K562 (cell line): ENCODE data around the gene RAD1. TPM values are rescaled to one million over a fixed set of nuclear protein-coding genes. Genes with fewer than 3 reads are reported as not detected.

Experiments
- ATAC-seq: fragments of 200-7000 bp; cut with Tn5 transposase; 3 replicates; pipeline ENCODE4 v1.9.1; 2020; ENCODE audit warnings: moderate library complexity
- BruUV-seq: library from RNA; stranded (reverse); fragments of 400-500 nt; replicated peaks from 2 replicates; lab custom pipeline; 2021; lab: Mats Ljungman, UMichigan
- CTCF ChIA-PET: fragments of 300-600 bp; formaldehyde crosslinking; extraction: SDS; loops from one replicate; lab custom pipeline; 2021; ENCODE audit warnings: low intra/inter-chr PET ratio; lab: Yijun Ruan, JAX
- POLR2A ChIA-PET: fragments of 300-600, 350-650 bp; sonication (Branson Sonifier 250); formaldehyde crosslinking; extraction: SDS; loops from one replicate; lab custom pipeline; 2021; ENCODE audit warnings: antibody characterized with exemption, inconsistent platforms; lab: Yijun Ruan, JAX
- DNase-seq, 4 experiments: peaks; one replicate each; pipeline versions ENCODE4 v3.0.0 to v3.0.0-alpha.2; 2011 to 2018; ENCODE audit warnings: low spot score in 3 of 4, mixed read lengths in 3 of 4; ENCODE audit errors: extremely low read depth in 1 of 4
- FAIRE-seq: peaks from 2 replicates; lab custom pipeline; 2011; peaks lifted over from hg19 to GRCh38; lab: Jason Lieb, UNC
- H2AFZ ChIP-seq: 2 replicates; pipeline ENCODE4 v1.6.0; 2011; ENCODE audit warnings: low read depth, low read length, control low read depth, inconsistent platforms
- H3K27ac ChIP-seq: fragments of 200-600 bp; 3 replicates; pipeline ENCODE4 v1.8.0; 2011; ENCODE audit warnings: low read depth, mild to moderate bottlenecking, control low read depth, inconsistent platforms, low read length, moderate library complexity, mixed read lengths; ENCODE audit errors: extremely low read depth
- H3K27me3 ChIP-seq, 2 experiments: fragments of 300-600 bp in 1 of 2; 2 replicates in 1 of 2; 3 replicates in 1 of 2; pipeline versions ENCODE4 v1.6.0 to v1.8.0; 2011; ENCODE audit warnings: inconsistent platforms in 2 of 2, low read length in 2 of 2, mild to moderate bottlenecking in 1 of 2, mixed read lengths in 1 of 2, moderate library complexity in 1 of 2; ENCODE audit not compliant: control insufficient read depth in 2 of 2, insufficient read depth in 2 of 2
- H3K36me3 ChIP-seq: fragments of 300-600 bp; 3 replicates; pipeline ENCODE4 v1.8.0; 2011; ENCODE audit warnings: mild to moderate bottlenecking, low read length, inconsistent platforms; ENCODE audit not compliant: control insufficient read depth, insufficient read depth
- H3K4me1 ChIP-seq, 2 experiments: fragments of 200-600 bp in 1 of 2; replicated peaks in 1 of 2; 2 replicates in 1 of 2; 3 replicates in 1 of 2; pipeline versions ENCODE4 v1.5.1 to v1.8.0; 2011; ENCODE audit warnings: inconsistent platforms in 2 of 2, low read length in 2 of 2, mild to moderate bottlenecking in 1 of 2, mixed read lengths in 1 of 2, moderate library complexity in 1 of 2; ENCODE audit not compliant: control insufficient read depth in 2 of 2, insufficient read depth in 2 of 2
- H3K4me2 ChIP-seq: 2 replicates; pipeline ENCODE4 v1.6.1; 2011; ENCODE audit warnings: low read length, control low read depth, inconsistent platforms, mixed read lengths; ENCODE audit not compliant: insufficient read depth
- H3K4me3 ChIP-seq: fragments of 200-600 bp; sonication (generic), shearing (Covaris generic); 2 replicates; pipeline ENCODE4 v1.5.1; 2016; ENCODE audit warnings: control low read depth, inconsistent platforms
- H3K79me2 ChIP-seq: fragments of 200-600 bp; 3 replicates; pipeline ENCODE4 v1.8.0; 2011; ENCODE audit warnings: low read length, inconsistent platforms; ENCODE audit not compliant: control insufficient read depth, insufficient read depth
- H3K9ac ChIP-seq, 2 experiments: 2 replicates each; pipeline versions ENCODE4 v1.6.0 to v1.6.1; 2011; ENCODE audit warnings: low read depth in 2 of 2, low read length in 2 of 2, control low read depth in 1 of 2, inconsistent platforms in 1 of 2, mild to moderate bottlenecking in 1 of 2, mixed read lengths in 1 of 2; ENCODE audit not compliant: insufficient read depth in 1 of 2
- H3K9me1 ChIP-seq: one replicate; pipeline ENCODE4 v1.6.0; 2011; ENCODE audit warnings: inconsistent platforms, mild to moderate bottlenecking, low read length, moderate library complexity; ENCODE audit not compliant: control insufficient read depth, insufficient read depth
- H3K9me3 ChIP-seq: replicated peaks from 2 replicates; pipeline ENCODE4 v1.5.1; 2011; ENCODE audit warnings: low read depth, low read length, inconsistent platforms; ENCODE audit not compliant: control insufficient read depth, insufficient read depth
- H4K20me1 ChIP-seq: replicated peaks from 2 replicates; pipeline ENCODE4 v1.6.1; 2011; ENCODE audit warnings: low read length, inconsistent platforms, mixed read lengths; ENCODE audit not compliant: control insufficient read depth, insufficient read depth
- CHD1 ChIP-seq: fragments of 200-600 bp; sonication (generic); IDR thresholded peaks from one replicate; pipeline ENCODE4 v1.6.1; 2012; ENCODE audit warnings: mild to moderate bottlenecking, moderate library complexity, low read length, inconsistent platforms
- CSDE1 ChIP-seq, 2 experiments: fragments of 450-650 bp; IDR thresholded peaks; 2 replicates each; pipeline ENCODE4 v1.6.1; 2016; ENCODE audit warnings: mild to moderate bottlenecking in 1 of 2
- E2F4 ChIP-seq: sonication (generic); formaldehyde crosslinking; IDR thresholded peaks from 2 replicates; pipeline ENCODE4 v1.8.0; 2022; ENCODE audit warnings: mild to moderate bottlenecking, low read depth, missing genetic modification reagents
- MCM3 ChIP-seq: fragments of 450-650 bp; IDR thresholded peaks from 2 replicates; pipeline ENCODE4 v1.6.1; 2016
- MYC ChIP-seq, 2 experiments: fragments of 250-450 bp in 1 of 2; sonication (Bioruptor Pico) in 1 of 2; IDR thresholded peaks; 2 replicates each; pipeline versions ENCODE4 v1.5.1 to v1.6.1; 2012 to 2021; ENCODE audit warnings: low read depth in 2 of 2, borderline replicate concordance in 1 of 2, improper control_type of control experiment in 1 of 2, low read length in 1 of 2, mild to moderate bottlenecking in 1 of 2, moderate library complexity in 1 of 2
- POLR2H ChIP-seq: IDR thresholded peaks from 2 replicates; pipeline ENCODE4 v1.6.1; 2016; ENCODE audit warnings: missing genetic modification characterization, low read depth, mild to moderate bottlenecking, control low read depth, missing compliant biosample characterization, moderate library complexity
- RAD51 ChIP-seq: fragments of 450-650 bp; IDR thresholded peaks from 2 replicates; pipeline ENCODE4 v1.7.1; 2016; ENCODE audit warnings: low read depth, mild to moderate bottlenecking, borderline replicate concordance
- SUPT5H ChIP-seq: fragments of 450-650 bp; IDR thresholded peaks from 2 replicates; pipeline ENCODE4 v1.6.1; 2016
- VEZF1 ChIP-seq: fragments of 200-800 bp; sonication (Bioruptor generic); IDR thresholded peaks from 2 replicates; pipeline ENCODE4 v1.6.1; 2017; ENCODE audit warnings: missing genetic modification characterization, missing compliant biosample characterization
- ZNF212 ChIP-seq: fragments of 450-650 bp; formaldehyde crosslinking; IDR thresholded peaks from 2 replicates; pipeline ENCODE4 v1.4.0; 2020; ENCODE audit warnings: mild to moderate bottlenecking
- ZNF551 ChIP-seq: fragments of 250-450 bp; sonication (Bioruptor Pico); IDR thresholded peaks from 2 replicates; pipeline ENCODE4 v1.5.0; 2021; ENCODE audit warnings: mild to moderate bottlenecking, moderate library complexity
- ZNF780A ChIP-seq: fragments of 250-450 bp; sonication (Bioruptor Pico); IDR thresholded peaks from 2 replicates; pipeline ENCODE4 v1.5.0; 2021; ENCODE audit warnings: mild to moderate bottlenecking
- WGBS: fragments of 100-300 bp; shearing (Covaris generic); methylation state at CpG from one replicate; pipeline ENCODE4 v1.1.6; 2016; ENCODE audit warnings: low coverage, mixed read lengths; ENCODE audit not compliant: insufficient coverage; ENCODE audit errors: missing lambda C conversion rate; 5-methylcytosine and 5-hydroxymethylcytosine counted together
- in situ Hi-C: fragments of 300-500 bp; cut with MboI; formaldehyde crosslinking; loops from 4 replicates; pipeline ENCODE4 v1.15.0; 2018; ENCODE audit warnings: inconsistent platforms, mixed read lengths
- intact Hi-C: fragments of 100-400 bp; cut with micrococcal nuclease; formaldehyde crosslinking; loops from 2 replicates; pipeline ENCODE4 v1.14.2; 2022
- polyA plus RNA-seq, 8 experiments: library from polyadenylated mRNA; depleted of rRNA in 4 of 8; stranded (reverse) in 5 of 8; unstranded in 3 of 8; fragments of >200 nt; fragmentation: Nextera tagmentation in 2 of 8; fragmentation: Illumina TruSeq in 1 of 8; extraction: Ambion mirVana in 2 of 8; extraction: Trizol in 1 of 8; gene quantifications; 2 replicates each; pipeline versions ENCODE4 v1.2.1 to v1.2.3, GENCODE V29; 2011 to 2014; ENCODE audit warnings: inconsistent platforms in 1 of 8, missing spikeins in 1 of 8
- total RNA-seq, 7 experiments: library from RNA; depleted of rRNA in 6 of 7; stranded (reverse); fragments of >200 nt in 6 of 7; fragmentation: Illumina TruSeq in 2 of 7; extraction: Trizol in 2 of 7; gene quantifications; 2 replicates each; pipeline versions ENCODE4 v1.2.1 to v1.2.3, GENCODE V29; 2011 to 2021; ENCODE audit warnings: low replicate concordance in 1 of 7

Gene RAD1
- total and polyA plus RNA-seq, 9 of the 15 experiments (the other 6 are each of a cell fraction or from before 2014, with no cell fraction given), result 44.5 to 148 (median 60.8) TPM

- CTCF ChIA-PET, result no interaction called here
- DNase-seq (peak; percentile 54 to 93 (median 70)), FAIRE-seq (peak; percentile 89), ATAC-seq (peak; percentile 88)
- in situ Hi-C loops (loop anchor here (25.0 kb wide), 1 partner anchor 1462 kb away; no protein-coding TSS in a partner anchor), intact Hi-C loops (no loop called here)
- 22% methylated on average over 3 of the region's 3 CpGs for WGBS
- Histone ChIP-seq H3K27me3 (no peaks in the 10 kb centered on the region), H3K4me3 (no peak overlapping the region), H2AFZ (no peak overlapping the region), H3K4me1 (peaks cover 15 to 24% of the 10 kb centered on the region in 2 experiments), H3K4me2 (peak overlapping the region; percentile 37; the same call in 1 of the 2 replicates), H4K20me1 (no peaks in the 10 kb centered on the region), H3K9ac (peak overlapping the region; percentile 18 to 59; a peak in 2 of 4 replicates), H3K9me3 (no peaks in the 10 kb centered on the region), H3K9me1 (no peaks in the 10 kb centered on the region), H3K36me3 (peaks cover 93% of the 10 kb centered on the region), H3K27ac (peak overlapping the region; percentile 78), H3K79me2 (peaks cover 70% of the 10 kb centered on the region)
- POLR2A ChIA-PET, result interaction anchor here (0.6 to 4.2 kb wide), 6 partner anchors 8 to 197 kb away, joined by 3 to 37 read pairs (median 3); partner anchors contain the start of genes BRIX1 and RAD1
- BruUV-seq, result no TSS peak
- TF ChIP-seq E2F4, result no peak
- peak; percentile 26; the same call in 1 of the 2 replicates for TF ChIP-seq VEZF1 (CRISPR knock-in tag)
- peak in 1 of 2 experiments; percentile 10; a peak in 2 of 4 replicates for TF ChIP-seq CSDE1 (IDR thresholded peaks at IDR 0.05)
- no peak for TF ChIP-seq MCM3
- no peak for TF ChIP-seq ZNF780A (CRISPR knock-in tag)
- TF ChIP-seq ZNF212 (CRISPR knock-in tag), result no peak
- no peak for TF ChIP-seq RAD51
- 0 out of 2 replicates have a peak, but pooled peaks have one; percentile 30 for TF ChIP-seq POLR2H
- TF ChIP-seq ZNF551 (CRISPR knock-in tag), result no peak
- TF ChIP-seq SUPT5H, result no peak
- no peak for TF ChIP-seq CHD1
- TF ChIP-seq MYC (IDR thresholded peaks at IDR 0.05; ENCODE audit: low read depth, low read length), result peak; percentile 45; the same call in 1 of the 2 replicates
- TF ChIP-seq MYC (CRISPR knock-in tag; IDR thresholded peaks at IDR 0.05; ENCODE audit: borderline replicate concordance, low read depth), result no peak
Observed at GRCh38 chr5:34923694-34924461, 8.6 kb upstream of the RAD1 start.
